ENCODE data around the gene CCSER2.

- TF ChIP-seq EZH2 (IDR thresholded peaks at IDR 0.05): no peak
- TF ChIP-seq POLR2AphosphoS5 (IDR thresholded peaks at IDR 0.05; ENCODE audit: borderline replicate concordance, low read depth, low read length): no peak
Measured at GRCh38 chr10:84352251-84352842, 24.0 kb downstream of the CCSER2 start.

All from SK-N-MC (cell line).